ENCODE data around the gene SERPINA3.
"Not testable (repeated sequence)": the region's sequence is repeated elsewhere in the genome, so short reads cannot be mapped to it uniquely, and the experiment has no call there.

SERPINA3 gene

GRCh38 chr14:94612174-94612573 lies at the start of gene SERPINA3:
Gene SERPINA3 (plus strand): TSS chr14:94612391. CDS start chr14:94614442, 2,051 bp downstream.
- DNase-seq = no peak

DNA sequence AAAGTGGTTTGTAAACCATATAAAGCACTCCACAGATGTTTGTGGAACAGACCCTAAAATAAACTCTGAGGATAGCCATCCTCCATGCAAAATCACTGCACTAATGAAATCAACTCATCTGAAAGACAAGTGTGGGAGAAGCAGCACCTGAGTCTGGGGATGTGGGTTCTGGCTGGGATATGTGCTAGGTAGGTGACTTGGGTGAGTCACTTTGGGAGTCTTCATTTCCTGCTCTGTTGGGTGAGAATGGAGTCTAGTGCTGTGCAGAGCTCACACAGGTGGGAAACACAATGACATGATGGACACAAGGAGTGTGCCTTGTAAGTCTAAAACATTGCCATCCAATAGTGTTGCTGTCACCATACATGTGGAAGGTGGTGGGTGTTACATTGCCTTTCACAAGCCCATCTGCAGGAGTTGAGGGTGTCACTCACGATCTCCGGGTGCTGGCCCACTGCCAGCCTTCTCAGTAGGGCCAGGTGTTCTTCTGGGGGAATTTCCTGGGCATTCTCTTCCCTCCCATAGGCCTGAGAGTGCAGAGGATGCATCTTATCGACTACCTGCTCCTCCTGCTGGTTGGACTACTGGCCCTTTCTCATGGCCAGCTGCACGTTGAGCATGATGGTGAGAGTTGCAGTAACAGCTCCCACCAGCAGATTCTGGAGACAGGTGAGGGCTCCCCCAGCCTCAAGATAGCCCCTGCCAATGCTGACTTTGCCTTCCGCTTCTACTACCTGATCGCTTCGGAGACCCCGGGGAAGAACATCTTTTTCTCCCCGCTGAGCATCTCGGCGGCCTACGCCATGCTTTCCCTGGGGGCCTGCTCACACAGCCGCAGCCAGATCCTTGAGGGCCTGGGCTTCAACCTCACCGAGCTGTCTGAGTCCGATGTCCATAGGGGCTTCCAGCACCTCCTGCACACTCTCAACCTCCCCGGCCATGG lies 49.0 kb upstream of the SERPINA3 start:
- no peak for DNase-seq

DNA sequence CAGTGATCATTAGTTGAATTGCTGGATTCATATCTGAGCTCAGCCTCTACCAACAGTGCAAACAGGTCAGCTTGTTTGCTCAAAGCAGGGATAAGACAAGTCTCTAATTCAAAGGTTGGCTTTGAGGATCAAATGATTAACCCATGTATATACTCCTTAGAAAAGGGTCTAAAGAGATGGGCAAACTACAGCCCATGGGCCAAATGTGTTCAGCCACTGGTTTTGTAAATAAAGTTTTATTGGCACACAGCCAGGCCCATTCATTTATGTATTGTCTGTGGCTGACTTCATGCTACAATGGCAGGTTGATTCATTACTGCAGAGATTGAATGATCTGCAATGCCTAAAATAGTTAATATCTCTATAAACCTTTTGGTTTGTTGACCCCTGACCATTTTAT lies 47.8 kb upstream of the SERPINA3 start:
- DNase-seq = no peak

GRCh38 chr14:94568186-94568585 lies 44.0 kb upstream of the SERPINA3 start:
- DNase-seq = no peak

DNA sequence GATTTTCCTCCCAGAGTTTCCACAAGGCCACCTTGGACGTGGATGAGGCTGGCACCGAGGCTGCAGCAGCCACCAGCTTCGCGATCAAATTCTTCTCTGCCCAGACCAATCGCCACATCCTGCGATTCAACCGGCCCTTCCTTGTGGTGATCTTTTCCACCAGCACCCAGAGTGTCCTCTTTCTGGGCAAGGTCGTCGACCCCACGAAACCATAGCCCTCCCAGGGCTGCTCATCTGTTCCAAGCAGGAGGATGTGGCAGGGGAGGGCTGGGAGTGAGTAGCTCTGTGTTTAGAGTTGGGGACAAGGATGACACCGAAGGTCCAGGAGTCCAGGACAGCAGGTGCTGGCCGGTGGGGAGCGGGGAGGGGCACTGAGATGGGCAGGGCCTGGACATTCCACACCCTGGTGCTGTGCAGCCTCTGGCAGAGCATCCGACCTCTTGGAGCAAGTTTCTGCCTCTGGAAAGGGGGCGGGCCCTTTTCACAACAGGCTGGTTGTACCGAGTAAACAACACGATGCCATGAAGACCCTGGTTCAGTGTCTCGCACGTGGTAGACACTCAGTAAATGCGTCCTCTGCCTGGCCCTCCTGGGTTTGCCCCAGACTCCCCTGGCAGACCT lies 42.7 kb upstream of the SERPINA3 start:
- DNase-seq = no peak

- DNase-seq = no peak
Observed at GRCh38 chr14:94570002-94570400, 42.2 kb upstream of the SERPINA3 start.

DNA sequence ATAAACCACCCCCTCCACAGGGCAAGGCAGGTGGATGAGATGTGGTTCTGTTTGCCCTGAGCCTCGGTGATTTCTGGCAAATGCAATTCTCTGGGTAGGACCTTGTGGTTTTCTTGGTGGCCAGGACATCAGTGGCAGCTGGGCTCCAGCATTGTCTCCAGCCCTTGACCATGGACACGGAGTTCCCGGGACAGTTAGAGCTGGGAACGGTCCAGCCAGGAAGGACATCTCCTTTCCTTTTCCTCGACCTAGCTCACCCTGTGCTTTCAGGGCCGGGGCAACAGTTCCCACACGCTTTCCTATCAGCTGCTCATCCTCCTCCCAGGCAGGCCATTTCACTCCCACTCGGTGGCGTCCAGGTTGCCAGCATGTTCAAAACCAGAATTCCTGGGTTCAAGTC lies 41.8 kb upstream of the SERPINA3 start:
- no peak for DNase-seq

DNA sequence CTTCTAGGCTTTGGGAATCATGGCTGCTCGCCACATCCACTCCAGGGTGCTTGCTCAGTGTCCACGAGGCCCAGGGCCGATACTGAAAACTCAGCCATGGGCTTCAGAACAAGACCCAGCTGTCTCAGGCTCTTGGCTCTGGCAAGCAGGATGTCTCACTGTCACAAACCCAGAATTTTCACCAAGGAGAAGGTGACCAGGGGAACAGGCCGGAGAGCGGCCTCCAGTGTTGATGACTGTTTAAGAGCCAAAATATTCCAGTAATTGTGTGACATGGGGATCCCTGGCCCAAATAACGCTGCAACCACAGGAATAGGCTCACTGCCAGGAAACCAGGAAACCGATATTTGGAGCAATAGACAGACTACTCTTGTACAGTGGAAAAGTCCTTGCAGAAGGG lies 40.8 kb upstream of the SERPINA3 start:
- no peak for DNase-seq

- DNase-seq = no peak
Observed at GRCh38 chr14:94571950-94572349, 40.2 kb upstream of the SERPINA3 start.

- DNase-seq = no peak
Observed at GRCh38 chr14:94572637-94573303, 39.4 kb upstream of the SERPINA3 start.

- no peak for DNase-seq
Observed at GRCh38 chr14:94573475-94574277, 38.5 kb upstream of the SERPINA3 start.

GRCh38 chr14:94574336-94574735 lies 37.9 kb upstream of the SERPINA3 start:
- no peak for DNase-seq

DNA sequence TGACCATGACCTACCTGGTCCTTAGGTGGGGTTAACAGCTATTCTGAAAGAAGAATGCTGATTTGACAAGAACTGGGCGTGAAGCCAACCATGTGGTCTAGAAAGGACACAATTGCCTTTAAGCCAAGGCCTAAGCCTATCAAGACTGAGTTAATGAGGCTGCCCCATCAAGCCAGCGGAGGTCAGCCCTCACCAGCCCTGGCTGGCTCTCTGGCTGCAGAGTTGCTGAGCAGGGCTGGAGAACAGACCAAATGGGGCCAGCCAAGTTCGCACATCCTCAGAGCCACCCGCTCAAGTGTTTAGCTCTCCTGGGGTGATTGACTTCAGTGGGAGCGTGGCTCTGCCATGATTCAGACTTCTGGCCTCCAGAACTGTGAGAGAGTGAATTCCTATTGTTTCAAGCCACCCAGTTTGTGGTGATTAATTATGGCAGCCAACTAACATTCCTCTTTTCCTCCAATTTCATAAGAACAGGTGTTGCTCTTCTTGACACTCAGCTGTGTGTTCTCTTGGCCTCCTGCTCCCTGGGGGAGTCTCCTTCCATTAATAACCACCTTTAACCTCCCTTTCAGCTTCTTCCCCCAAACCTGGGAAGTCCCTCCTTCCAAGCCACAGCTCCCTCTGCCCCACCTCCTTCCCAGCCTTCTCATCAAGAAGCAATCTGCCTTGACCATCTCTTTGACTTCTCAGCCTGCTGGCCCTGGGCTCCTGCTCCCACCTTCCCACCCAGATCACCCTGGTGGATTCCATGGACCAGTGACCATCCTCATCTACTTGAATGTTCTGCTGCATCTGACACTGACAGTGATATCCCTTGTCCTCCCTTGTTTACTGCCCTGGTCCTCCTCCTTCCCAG lies 36.2 kb upstream of the SERPINA3 start:
- no peak for DNase-seq

DNA sequence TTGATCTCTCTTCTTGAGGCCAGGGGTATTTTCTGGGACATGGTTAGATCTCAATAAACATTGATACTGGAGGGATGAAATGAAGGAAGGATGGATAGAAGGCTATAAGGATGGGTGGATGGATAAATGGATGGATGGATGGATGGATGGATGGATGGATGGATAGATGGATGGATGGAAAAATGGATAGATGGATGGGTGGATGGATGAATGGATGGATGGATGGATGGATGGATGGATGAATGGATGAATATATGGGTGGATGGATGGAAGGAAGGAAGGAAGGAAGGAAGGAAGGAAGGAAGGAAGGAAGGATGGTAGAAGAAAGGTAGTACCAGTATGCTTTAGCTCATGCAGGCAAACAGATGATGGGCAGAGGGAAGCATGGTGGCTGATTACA lies 34.7 kb upstream of the SERPINA3 start:
- not testable (repeated sequence) for DNase-seq

DNA sequence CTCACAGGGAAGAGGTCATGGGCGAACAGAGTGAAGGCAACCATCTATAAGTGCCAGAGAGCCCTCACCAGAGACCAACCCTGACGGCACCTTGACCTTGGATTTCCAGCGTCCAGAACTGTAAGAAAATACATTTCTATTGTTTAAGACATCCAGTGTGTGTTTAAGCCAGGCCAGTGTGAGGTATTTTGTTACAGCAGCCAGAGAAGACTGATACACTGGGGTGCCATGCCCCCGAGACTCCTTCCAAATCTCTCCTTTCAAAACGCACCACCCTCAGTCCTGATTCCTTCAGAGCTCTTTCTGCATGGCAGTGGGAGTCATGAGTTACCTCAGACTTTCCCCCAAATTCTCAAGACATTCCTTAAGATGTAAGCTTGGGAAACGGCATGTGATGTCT lies 33.5 kb upstream of the SERPINA3 start:
- DNase-seq = no peak

- no peak for DNase-seq
Observed at GRCh38 chr14:94581127-94581999, 30.8 kb upstream of the SERPINA3 start, which contains the start of gene SERPINA5. Gene SERPINA5 (plus strand): TSS chr14:94581426. CDS start chr14:94587363, 5,937 bp downstream.

GRCh38 chr14:94582199-94582750 lies 29.9 kb upstream of the SERPINA3 start:
- DNase-seq = no peak

DNA sequence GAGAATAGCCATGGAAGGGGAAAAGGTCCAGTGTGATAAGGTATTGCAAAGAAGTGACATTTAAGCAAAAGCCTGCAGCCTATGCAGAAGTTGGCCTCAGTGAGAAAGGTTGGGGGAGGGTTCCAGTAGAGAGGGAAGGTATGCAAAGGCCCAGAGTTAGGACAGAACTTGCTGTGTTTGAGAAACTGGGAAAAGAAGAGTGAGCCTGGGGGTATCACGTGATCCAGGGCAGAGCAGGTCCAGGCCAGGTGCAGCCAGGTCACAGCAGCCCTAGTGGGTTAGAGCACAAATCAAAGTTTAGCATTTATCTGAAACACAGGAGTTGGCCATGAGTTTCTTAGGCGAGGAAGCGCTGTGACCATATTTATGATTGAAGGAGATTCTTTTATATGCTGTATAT lies 29.3 kb upstream of the SERPINA3 start:
- DNase-seq = no peak

DNA sequence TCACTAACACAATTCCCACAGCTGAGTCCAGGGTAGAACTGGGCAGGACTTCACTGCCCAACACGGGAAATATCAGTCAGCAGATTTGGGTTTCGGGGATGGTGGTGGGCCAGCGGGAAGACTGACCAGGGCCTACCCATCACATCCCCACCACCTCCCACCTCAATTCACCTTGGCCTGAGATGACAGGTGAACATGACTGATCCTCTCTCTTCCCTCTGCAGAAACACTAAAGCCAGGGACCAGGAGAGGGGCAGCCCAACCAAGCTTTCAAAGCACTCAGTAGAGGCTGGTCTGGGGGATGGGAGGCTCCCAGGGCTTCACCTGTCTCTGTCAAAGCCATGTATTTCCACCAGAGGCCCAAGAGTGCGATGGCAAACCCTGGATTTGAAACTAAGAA lies 28.6 kb upstream of the SERPINA3 start:
- DNase-seq = no peak

DNA sequence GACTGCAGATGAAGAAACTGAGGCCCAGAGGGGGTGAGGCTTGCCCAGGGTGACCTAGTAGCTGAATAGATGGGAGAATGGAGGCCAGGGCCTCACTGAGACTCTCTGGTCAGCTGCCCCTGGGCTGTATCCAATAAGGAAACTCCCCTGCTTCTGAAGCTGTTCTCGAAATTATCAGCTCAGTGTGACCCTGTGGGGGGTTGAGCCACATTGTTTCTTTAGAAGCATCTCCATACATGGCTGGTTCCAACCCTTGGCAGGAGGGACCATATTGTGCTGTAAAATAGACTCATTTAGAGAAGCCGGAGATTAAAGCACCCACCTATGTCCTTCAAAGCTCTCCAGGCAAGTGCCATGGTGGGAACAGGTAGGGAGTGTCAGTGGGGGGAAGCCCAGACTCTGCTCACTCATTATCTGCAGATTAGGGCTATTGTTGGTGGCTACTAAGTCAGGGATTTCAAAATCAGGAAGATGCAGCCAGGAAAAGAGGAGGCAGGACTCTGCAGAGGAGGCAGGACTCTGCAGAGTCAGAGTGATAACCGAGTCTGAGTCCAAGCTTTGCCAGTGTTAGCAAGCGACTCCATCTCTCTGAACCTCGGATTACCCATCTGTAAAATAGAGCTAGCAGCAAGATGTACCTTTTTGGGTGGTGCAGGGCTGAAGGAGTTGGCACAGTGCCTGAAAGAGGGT lies 27.5 kb upstream of the SERPINA3 start:
- DNase-seq = no peak
